H9 (cell line): ENCODE results near the gene HMX1. TPM values are rescaled to one million over a fixed set of nuclear protein-coding genes. Genes with fewer than 3 reads are reported as not detected.
A peak's percentile ranks its signal among the peaks of the same experiment; 100 is the strongest.

Source experiments
- DNase-seq: peaks from one replicate; pipeline ENCODE4 v3.0.0-alpha.2; 2017
- H2AFZ ChIP-seq: one replicate; pipeline ENCODE4 v1.6.1; 2013; ENCODE audit warnings: mild to moderate bottlenecking, low read length, control low read depth, moderate library complexity
- H2AK5ac ChIP-seq: 2 replicates; pipeline ENCODE4 v1.6.1; 2013; ENCODE audit warnings: low read length, control low read depth, mixed read lengths; ENCODE audit not compliant: insufficient read length
- H2BK120ac ChIP-seq: one replicate; pipeline ENCODE4 v1.6.1; 2013; ENCODE audit warnings: low read depth, mild to moderate bottlenecking, low read length, control low read depth, inconsistent platforms; ENCODE audit not compliant: poor library complexity, severe bottlenecking
- H2BK12ac ChIP-seq: 2 replicates; pipeline ENCODE4 v1.6.1; 2013; ENCODE audit warnings: low read length, control low read depth, mixed read lengths, low read depth; ENCODE audit not compliant: insufficient read length
- H2BK15ac ChIP-seq: 2 replicates; pipeline ENCODE4 v1.6.1; 2013; ENCODE audit warnings: low read depth, low read length, control low read depth
- H2BK20ac ChIP-seq: one replicate; pipeline ENCODE4 v1.6.1; 2013; ENCODE audit warnings: low read depth, mild to moderate bottlenecking, low read length, control low read depth, inconsistent platforms; ENCODE audit not compliant: poor library complexity, severe bottlenecking
- H2BK5ac ChIP-seq: 2 replicates; pipeline ENCODE4 v1.6.1; 2013; ENCODE audit warnings: low read length, control low read depth, mixed read lengths; ENCODE audit not compliant: insufficient read length
- H3K14ac ChIP-seq: 2 replicates; pipeline ENCODE4 v1.6.1; 2013; ENCODE audit warnings: low read length, control low read depth; ENCODE audit not compliant: insufficient read depth
- H3K18ac ChIP-seq: 2 replicates; pipeline ENCODE4 v1.6.1; 2013; ENCODE audit warnings: low read depth, mild to moderate bottlenecking, mixed read lengths, low read length, control low read depth; ENCODE audit not compliant: insufficient read length
- H3K23ac ChIP-seq: 2 replicates; pipeline ENCODE4 v1.6.1; 2013; ENCODE audit warnings: low read length, control low read depth, mixed read lengths, low read depth; ENCODE audit not compliant: insufficient read length
- H3K23me2 ChIP-seq: 2 replicates; pipeline ENCODE4 v1.6.1; 2013; ENCODE audit warnings: low read depth, mild to moderate bottlenecking, mixed read lengths, low read length, control low read depth; ENCODE audit not compliant: insufficient read length, poor library complexity, severe bottlenecking
- H3K27ac ChIP-seq: 2 replicates; pipeline ENCODE4 v1.5.1; 2013; ENCODE audit warnings: low read length, control low read depth, mixed read lengths, low read depth; ENCODE audit not compliant: insufficient read length
- H3K27me3 ChIP-seq: 2 replicates; pipeline ENCODE4 v1.6.1; 2013; ENCODE audit warnings: low read length, control low read depth, inconsistent platforms; ENCODE audit not compliant: insufficient read depth
- H3K4ac ChIP-seq: 2 replicates; pipeline ENCODE4 v1.6.1; 2013; ENCODE audit warnings: low read depth, mild to moderate bottlenecking, control low read depth, inconsistent platforms, low read length, moderate library complexity
- H3K4me1 ChIP-seq: 2 replicates; pipeline ENCODE4 v1.6.1; 2013; ENCODE audit warnings: low read length, control low read depth, inconsistent platforms; ENCODE audit not compliant: insufficient read depth
- H3K4me2 ChIP-seq: 2 replicates; pipeline ENCODE4 v1.6.1; 2013; ENCODE audit warnings: low read length, control low read depth, mixed read lengths; ENCODE audit not compliant: insufficient read length, insufficient read depth
- H3K56ac ChIP-seq: 2 replicates; pipeline ENCODE4 v1.6.1; 2013; ENCODE audit warnings: low read depth, mild to moderate bottlenecking, mixed read lengths, low read length, control low read depth; ENCODE audit not compliant: insufficient read length
- H3K79me1 ChIP-seq: 2 replicates; pipeline ENCODE4 v1.6.1; 2013; ENCODE audit warnings: low read depth, mild to moderate bottlenecking, moderate library complexity, low read length, control low read depth, inconsistent platforms; ENCODE audit not compliant: insufficient read depth, poor library complexity, severe bottlenecking
- H3K79me2 ChIP-seq: 2 replicates; pipeline ENCODE4 v1.6.1; 2013; ENCODE audit warnings: low read length, control low read depth, inconsistent platforms; ENCODE audit not compliant: insufficient read depth
- H3K9ac ChIP-seq: 2 replicates; pipeline ENCODE4 v1.6.1; 2013; ENCODE audit warnings: low read length, control low read depth, mixed read lengths; ENCODE audit not compliant: insufficient read length; ENCODE audit errors: extremely low read depth
- H3K9me3 ChIP-seq: one replicate; pipeline ENCODE4 v1.6.1; 2013; ENCODE audit warnings: low read depth, low read length, inconsistent platforms; ENCODE audit not compliant: control insufficient read depth
- H3T11ph ChIP-seq: one replicate; pipeline ENCODE4 v1.6.1; 2013; ENCODE audit warnings: mild to moderate bottlenecking, low read length, control low read depth, inconsistent platforms
- H4K20me1 ChIP-seq: one replicate; pipeline ENCODE4 v1.6.1; 2013; ENCODE audit not compliant: control insufficient read depth, insufficient read length, insufficient read depth
- H4K5ac ChIP-seq: 2 replicates; pipeline ENCODE4 v1.6.1; 2013; ENCODE audit warnings: low read depth, mild to moderate bottlenecking, mixed read lengths, low read length, control low read depth; ENCODE audit not compliant: insufficient read length
- H4K8ac ChIP-seq: replicated peaks from 2 replicates; pipeline ENCODE4 v1.6.1; 2013; ENCODE audit warnings: low read length, control low read depth, mixed read lengths, low read depth; ENCODE audit not compliant: insufficient read length
- H4K91ac ChIP-seq: 2 replicates; pipeline ENCODE4 v1.6.1; 2013; ENCODE audit warnings: low read depth, mild to moderate bottlenecking, moderate library complexity, mixed read lengths, low read length, control low read depth; ENCODE audit not compliant: insufficient read length
- H3K27ac Mint-ChIP-seq, 3 experiments: 2 replicates in 2 of 3; 3 replicates in 1 of 3; pipeline ENCODE4 v1.8.0; 2020 to 2021; ENCODE audit warnings: mixed read lengths in 3 of 3, mild to moderate bottlenecking in 1 of 3, moderate library complexity in 1 of 3
- H3K27me3 Mint-ChIP-seq: 2 replicates; pipeline ENCODE4 v1.8.0; 2021; ENCODE audit warnings: low read depth, mild to moderate bottlenecking, moderate library complexity, mixed read lengths
- H3K36me3 Mint-ChIP-seq, 3 experiments: 2 replicates in 2 of 3; 3 replicates in 1 of 3; pipeline ENCODE4 v1.8.0; 2020 to 2021; ENCODE audit warnings: low read depth in 3 of 3, mixed read lengths in 3 of 3; ENCODE audit not compliant: insufficient read depth in 1 of 3
- H3K4me1 Mint-ChIP-seq, 2 experiments: 2 replicates each; pipeline ENCODE4 v1.8.0; 2020; ENCODE audit warnings: mixed read lengths in 2 of 2
- H3K4me3 Mint-ChIP-seq, 2 experiments: 2 replicates in 1 of 2; 3 replicates in 1 of 2; pipeline ENCODE4 v1.8.0; 2020 to 2021; ENCODE audit warnings: mild to moderate bottlenecking in 2 of 2, mixed read lengths in 2 of 2, moderate library complexity in 1 of 2
- H3K9me3 Mint-ChIP-seq, 2 experiments: 2 replicates in 1 of 2; 3 replicates in 1 of 2; pipeline ENCODE4 v1.8.0; 2020; ENCODE audit warnings: mild to moderate bottlenecking in 2 of 2, mixed read lengths in 2 of 2, moderate library complexity in 1 of 2
- CTCF ChIP-seq: fragments of 200-600 bp; sonication (generic); conservative IDR thresholded peaks from 3 replicates; pipeline ENCODE4 v1.8.0; 2021; ENCODE audit warnings: antibody characterized with exemption, mild to moderate bottlenecking
- WGBS: extraction: QIAGEN DNeasy Blood & Tissue Kit; methylation state at CpG from one replicate; pipeline ENCODE4 v1.1.7; 2013; ENCODE audit warnings: missing lambda C conversion rate, low lambda C conversion rate, mixed read lengths; ENCODE audit not compliant: insufficient read length; ENCODE audit errors: extremely low coverage; 5-methylcytosine and 5-hydroxymethylcytosine counted together
- total RNA-seq: library from RNA; stranded (reverse); gene quantifications from 2 replicates; pipeline ENCODE4 v1.2.1, GENCODE V29; 2021

The HMX1 gene
- total RNA-seq, 1 experiment from 2014 or later: 0.26 TPM

GRCh38 chr4:8870647-8871416 is 807 bp downstream of the HMX1 start:
- Histone ChIP-seq H2BK20ac (no peak overlapping the region), H2BK5ac (no peak overlapping the region), H3K23ac (no peak overlapping the region), H3K4me1 (no peaks in the 10 kb centered on the region), H3K27ac (no peak overlapping the region), H4K5ac (no peak overlapping the region), H4K91ac (no peak overlapping the region), H2AFZ (no peak overlapping the region), H2BK15ac (no peak overlapping the region), H3K18ac (no peak overlapping the region), H3K14ac (no peak overlapping the region), H4K20me1 (no peaks in the 10 kb centered on the region), H3T11ph (no peak overlapping the region), H3K4ac (no peak overlapping the region), H3K79me1 (no peaks in the 10 kb centered on the region), H3K23me2 (no peaks in the 10 kb centered on the region), H3K27me3 (peaks cover 92% of the 10 kb centered on the region), H3K56ac (no peak overlapping the region), H3K9ac (no peak overlapping the region), H3K4me2 (no peak overlapping the region), H2AK5ac (no peak overlapping the region), H4K8ac (no peak overlapping the region), H3K79me2 (no peaks in the 10 kb centered on the region), H2BK120ac (no peak overlapping the region), H2BK12ac (no peak overlapping the region), H3K9me3 (no peaks in the 10 kb centered on the region)
- peaks cover 91% of the 10 kb centered on the region for H3K27me3 Mint-ChIP-seq
- peaks cover 7 to 36% of the 10 kb centered on the region in 2 experiments for H3K4me1 Mint-ChIP-seq
- TF ChIP-seq CTCF: no peak
- H3K36me3 Mint-ChIP-seq: peaks cover 0 to 2% (median 0%) of the 10 kb centered on the region in 3 experiments; a peak in 1 of 7 replicates
- no peak for DNase-seq
- peak overlapping the region; percentile 29 to 69 for H3K4me3 Mint-ChIP-seq
- WGBS: no CpG with 5 or more reads among the region's 52 CpGs
- H3K9me3 Mint-ChIP-seq: peaks cover 10% of the 10 kb centered on the region in 2 experiments; a peak in 3 of 5 replicates
- no peak overlapping the region for H3K27ac Mint-ChIP-seq
